WTC11 (cell line): ENCODE data around the gene CD8A. TPM values are rescaled to one million over a fixed set of nuclear protein-coding genes. Genes with fewer than 3 reads are reported as not detected.

ENCODE experiments used
- ATAC-seq: fragments of 200-7000 bp; cut with Tn5 transposase; 2 replicates; pipeline ENCODE4 v1.10.0; 2021; ENCODE audit warnings: mild to moderate bottlenecking, moderate library complexity
- CTCF ChIA-PET: fragments of 300-600 bp; sonication (Branson Sonifier 250); formaldehyde crosslinking; loops from one replicate; lab custom pipeline; 2021; ENCODE audit warnings: antibody characterized with exemption; lab: Charles Lee
- POLR2A ChIA-PET: fragments of 350-600 bp; sonication (Branson Sonifier 250); formaldehyde crosslinking; loops from one replicate; lab custom pipeline; 2021; ENCODE audit warnings: antibody characterized with exemption; lab: Charles Lee
- DNase-seq: peaks from one replicate; pipeline ENCODE4 v3.0.0; 2021; ENCODE audit warnings: low spot score
- H3K27ac Mint-ChIP-seq: 2 replicates; pipeline ENCODE4 v1.8.0; 2021; ENCODE audit warnings: mixed read lengths
- H3K27me3 Mint-ChIP-seq: 2 replicates; pipeline ENCODE4 v1.8.0; 2021; ENCODE audit warnings: low read depth, mild to moderate bottlenecking, moderate library complexity, mixed read lengths
- H3K36me3 Mint-ChIP-seq: 2 replicates; pipeline ENCODE4 v1.8.0; 2021; ENCODE audit warnings: mixed read lengths
- H3K4me1 Mint-ChIP-seq: 2 replicates; pipeline ENCODE4 v1.8.0; 2022; ENCODE audit warnings: mixed read lengths
- H3K4me3 Mint-ChIP-seq: 2 replicates; pipeline ENCODE4 v1.8.0; 2021; ENCODE audit warnings: mild to moderate bottlenecking, moderate library complexity, mixed read lengths
- H3K9me3 Mint-ChIP-seq: 2 replicates; pipeline ENCODE4 v1.8.0; 2021; ENCODE audit warnings: mixed read lengths
- ATF2 ChIP-seq: sonication (generic); formaldehyde crosslinking; IDR thresholded peaks from 2 replicates; pipeline ENCODE4 v1.8.1; 2022; ENCODE audit warnings: low read depth, missing genetic modification reagents, borderline replicate concordance
- ATF3 ChIP-seq: sonication (generic); formaldehyde crosslinking; conservative IDR thresholded peaks from 2 replicates; pipeline ENCODE4 v1.8.1; 2022; ENCODE audit warnings: mild to moderate bottlenecking, missing genetic modification reagents
- CREB1 ChIP-seq: sonication (generic); formaldehyde crosslinking; IDR thresholded peaks from 2 replicates; pipeline ENCODE4 v1.8.0; 2023; ENCODE audit warnings: mild to moderate bottlenecking, missing genetic modification reagents
- FOXK1 ChIP-seq: sonication (generic); formaldehyde crosslinking; IDR thresholded peaks from 2 replicates; pipeline ENCODE4 v1.8.0; 2022; ENCODE audit warnings: mild to moderate bottlenecking, moderate library complexity, missing genetic modification reagents
- GRHL2 ChIP-seq: fragments of 250-450 bp; sonication (Bioruptor Pico); IDR thresholded peaks from 2 replicates; pipeline ENCODE4 v1.8.0; 2022; ENCODE audit warnings: mild to moderate bottlenecking, moderate library complexity; ENCODE audit not compliant: insufficient replicate concordance, severe bottlenecking
- GTF2I ChIP-seq: fragments of 250-450 bp; sonication (Bioruptor Pico); conservative IDR thresholded peaks from 2 replicates; pipeline ENCODE4 v1.4.0; 2021; ENCODE audit warnings: mild to moderate bottlenecking
- IRF1 ChIP-seq: sonication (generic); formaldehyde crosslinking; IDR thresholded peaks from 2 replicates; pipeline ENCODE4 v1.8.0; 2023; ENCODE audit warnings: missing genetic modification reagents
- MYBL2 ChIP-seq: sonication (generic); formaldehyde crosslinking; IDR thresholded peaks from 2 replicates; pipeline ENCODE4 v1.8.1; 2023; ENCODE audit warnings: mild to moderate bottlenecking, moderate library complexity, missing genetic modification reagents
- NR3C1 ChIP-seq: sonication (generic); formaldehyde crosslinking; conservative IDR thresholded peaks from 2 replicates; pipeline ENCODE4 v1.8.1; 2023; ENCODE audit warnings: low read depth, mild to moderate bottlenecking, missing genetic modification reagents
- PRRX2 ChIP-seq: fragments of 250-450 bp; sonication (Bioruptor Pico); IDR thresholded peaks from 2 replicates; pipeline ENCODE4 v1.8.0; 2021; ENCODE audit warnings: mild to moderate bottlenecking
- total RNA-seq: library from RNA; stranded (reverse); gene quantifications from 3 replicates; pipeline ENCODE4 v1.2.3, GENCODE V29; 2021
- TF ChIP-seq, protein P1 (sequence below): sonication (generic); formaldehyde crosslinking; IDR thresholded peaks from 2 replicates; pipeline ENCODE4 v1.8.0; 2022; ENCODE audit warnings: missing genetic modification reagents
- TF ChIP-seq, protein P2 (sequence below): sonication (generic); formaldehyde crosslinking; IDR thresholded peaks from 2 replicates; pipeline ENCODE4 v1.8.1; 2022; ENCODE audit warnings: mild to moderate bottlenecking, moderate library complexity, missing genetic modification reagents
- TF ChIP-seq, protein P3 (sequence below): sonication (generic); formaldehyde crosslinking; IDR thresholded peaks from 2 replicates; pipeline ENCODE4 v1.8.1; 2023; ENCODE audit warnings: mild to moderate bottlenecking, missing genetic modification reagents, moderate library complexity
- TF ChIP-seq, protein P4 (sequence below): sonication (generic); formaldehyde crosslinking; IDR thresholded peaks from 2 replicates; pipeline ENCODE4 v1.8.1; 2022; ENCODE audit warnings: low read depth, mild to moderate bottlenecking, moderate library complexity, missing genetic modification reagents, borderline replicate concordance

CD8A gene
- total RNA-seq, 1 experiment from 2014 or later = 0.44 TPM

DNA sequence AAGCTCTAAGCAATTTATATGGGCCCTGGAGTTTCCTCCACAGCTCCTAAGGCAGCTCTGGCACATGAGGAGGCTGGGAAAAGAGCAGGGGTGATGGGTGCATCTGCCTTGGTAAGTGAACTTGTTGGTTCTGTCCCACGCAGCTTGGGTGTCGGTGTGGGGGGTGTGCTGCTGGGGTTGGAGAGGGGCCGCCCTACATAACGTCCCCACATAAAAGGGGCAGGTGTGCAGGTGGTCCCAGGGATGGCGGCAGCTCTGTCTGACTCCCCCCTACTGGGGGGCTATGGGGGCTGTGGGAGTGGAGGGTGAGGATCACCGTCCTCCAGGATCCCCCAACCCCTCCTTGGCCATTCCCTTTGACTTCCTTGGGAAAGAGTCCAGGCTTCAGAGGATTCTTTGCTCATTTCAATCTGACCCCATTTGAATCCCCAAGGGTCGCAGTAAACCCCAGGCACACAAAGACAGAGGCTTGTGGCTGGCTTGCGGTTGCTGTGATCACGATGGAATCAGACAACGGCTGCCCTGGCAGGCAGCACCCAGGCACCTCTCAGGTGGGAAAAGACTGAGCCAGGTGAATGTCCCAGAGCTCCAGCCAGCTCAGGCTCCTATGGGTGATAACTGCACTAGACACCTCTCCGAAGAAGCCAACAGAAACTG, 34.5 kb upstream of the CD8A start (continued):
- TF ChIP-seq, protein P1, sequence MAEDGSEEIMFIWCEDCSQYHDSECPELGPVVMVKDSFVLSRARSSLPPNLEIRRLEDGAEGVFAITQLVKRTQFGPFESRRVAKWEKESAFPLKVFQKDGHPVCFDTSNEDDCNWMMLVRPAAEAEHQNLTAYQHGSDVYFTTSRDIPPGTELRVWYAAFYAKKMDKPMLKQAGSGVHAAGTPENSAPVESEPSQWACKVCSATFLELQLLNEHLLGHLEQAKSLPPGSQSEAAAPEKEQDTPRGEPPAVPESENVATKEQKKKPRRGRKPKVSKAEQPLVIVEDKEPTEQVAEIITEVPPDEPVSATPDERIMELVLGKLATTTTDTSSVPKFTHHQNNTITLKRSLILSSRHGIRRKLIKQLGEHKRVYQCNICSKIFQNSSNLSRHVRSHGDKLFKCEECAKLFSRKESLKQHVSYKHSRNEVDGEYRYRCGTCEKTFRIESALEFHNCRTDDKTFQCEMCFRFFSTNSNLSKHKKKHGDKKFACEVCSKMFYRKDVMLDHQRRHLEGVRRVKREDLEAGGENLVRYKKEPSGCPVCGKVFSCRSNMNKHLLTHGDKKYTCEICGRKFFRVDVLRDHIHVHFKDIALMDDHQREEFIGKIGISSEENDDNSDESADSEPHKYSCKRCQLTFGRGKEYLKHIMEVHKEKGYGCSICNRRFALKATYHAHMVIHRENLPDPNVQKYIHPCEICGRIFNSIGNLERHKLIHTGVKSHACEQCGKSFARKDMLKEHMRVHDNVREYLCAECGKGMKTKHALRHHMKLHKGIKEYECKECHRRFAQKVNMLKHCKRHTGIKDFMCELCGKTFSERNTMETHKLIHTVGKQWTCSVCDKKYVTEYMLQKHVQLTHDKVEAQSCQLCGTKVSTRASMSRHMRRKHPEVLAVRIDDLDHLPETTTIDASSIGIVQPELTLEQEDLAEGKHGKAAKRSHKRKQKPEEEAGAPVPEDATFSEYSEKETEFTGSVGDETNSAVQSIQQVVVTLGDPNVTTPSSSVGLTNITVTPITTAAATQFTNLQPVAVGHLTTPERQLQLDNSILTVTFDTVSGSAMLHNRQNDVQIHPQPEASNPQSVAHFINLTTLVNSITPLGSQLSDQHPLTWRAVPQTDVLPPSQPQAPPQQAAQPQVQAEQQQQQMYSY (CRISPR knock-in tag) = no peak
- TF ChIP-seq GRHL2 (CRISPR knock-in tag) (no peak), CREB1 (no peak), NR3C1 (CRISPR knock-in tag) (no peak), ATF2 (CRISPR knock-in tag) (no peak), IRF1 (no peak), FOXK1 (CRISPR knock-in tag) (no peak), GTF2I (no peak), PRRX2 (CRISPR knock-in tag) (no peak), MYBL2 (CRISPR knock-in tag) (no peak)
- TF ChIP-seq, protein P2, sequence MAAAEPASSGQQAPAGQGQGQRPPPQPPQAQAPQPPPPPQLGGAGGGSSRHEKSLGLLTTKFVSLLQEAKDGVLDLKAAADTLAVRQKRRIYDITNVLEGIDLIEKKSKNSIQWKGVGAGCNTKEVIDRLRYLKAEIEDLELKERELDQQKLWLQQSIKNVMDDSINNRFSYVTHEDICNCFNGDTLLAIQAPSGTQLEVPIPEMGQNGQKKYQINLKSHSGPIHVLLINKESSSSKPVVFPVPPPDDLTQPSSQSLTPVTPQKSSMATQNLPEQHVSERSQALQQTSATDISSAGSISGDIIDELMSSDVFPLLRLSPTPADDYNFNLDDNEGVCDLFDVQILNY (CRISPR knock-in tag) = no peak
- TF ChIP-seq, protein P3, sequence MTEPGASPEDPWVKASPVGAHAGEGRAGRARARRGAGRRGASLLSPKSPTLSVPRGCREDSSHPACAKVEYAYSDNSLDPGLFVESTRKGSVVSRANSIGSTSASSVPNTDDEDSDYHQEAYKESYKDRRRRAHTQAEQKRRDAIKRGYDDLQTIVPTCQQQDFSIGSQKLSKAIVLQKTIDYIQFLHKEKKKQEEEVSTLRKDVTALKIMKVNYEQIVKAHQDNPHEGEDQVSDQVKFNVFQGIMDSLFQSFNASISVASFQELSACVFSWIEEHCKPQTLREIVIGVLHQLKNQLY (CRISPR knock-in tag) = no peak

DNA sequence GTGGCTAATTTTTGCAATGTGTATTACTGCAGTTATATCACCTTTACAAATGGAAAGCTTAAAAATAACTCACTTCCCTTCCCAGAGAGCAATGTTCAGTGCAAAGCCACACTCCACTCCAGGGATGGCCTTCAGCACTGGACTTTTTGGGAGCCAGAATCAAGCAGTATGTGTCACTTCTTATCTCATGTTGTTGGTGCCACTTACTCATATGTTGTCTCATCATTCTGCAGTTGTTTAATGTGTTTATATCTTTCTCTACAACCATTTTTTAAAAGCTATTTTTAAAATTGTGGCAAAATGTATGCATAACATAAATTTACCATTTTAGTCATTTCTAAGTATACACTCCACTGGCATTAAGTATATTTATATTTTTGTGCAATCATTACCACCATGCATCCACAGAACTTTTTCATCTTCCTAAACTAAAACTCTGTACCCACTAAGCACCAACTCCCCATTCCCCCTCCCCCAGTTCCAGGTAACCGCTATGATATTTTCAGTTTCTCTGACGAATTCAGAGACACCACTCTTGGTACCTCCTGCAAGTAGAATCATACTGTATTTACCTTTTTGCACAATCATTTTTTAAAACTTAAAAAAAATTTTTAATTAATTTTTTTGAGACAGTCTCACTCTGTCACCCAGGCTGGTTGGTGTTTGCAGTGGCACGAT, 32.1 kb upstream of the CD8A start:
- peaks cover 23% of the 10 kb centered on the region for H3K9me3 Mint-ChIP-seq
- POLR2A ChIA-PET = no interaction called here
- no peaks in the 10 kb centered on the region; the same call in 1 of the 2 replicates for H3K27me3 Mint-ChIP-seq
- CTCF ChIA-PET = no interaction called here
- TF ChIP-seq ATF3 (CRISPR knock-in tag) = no peak
- TF ChIP-seq, protein P4, sequence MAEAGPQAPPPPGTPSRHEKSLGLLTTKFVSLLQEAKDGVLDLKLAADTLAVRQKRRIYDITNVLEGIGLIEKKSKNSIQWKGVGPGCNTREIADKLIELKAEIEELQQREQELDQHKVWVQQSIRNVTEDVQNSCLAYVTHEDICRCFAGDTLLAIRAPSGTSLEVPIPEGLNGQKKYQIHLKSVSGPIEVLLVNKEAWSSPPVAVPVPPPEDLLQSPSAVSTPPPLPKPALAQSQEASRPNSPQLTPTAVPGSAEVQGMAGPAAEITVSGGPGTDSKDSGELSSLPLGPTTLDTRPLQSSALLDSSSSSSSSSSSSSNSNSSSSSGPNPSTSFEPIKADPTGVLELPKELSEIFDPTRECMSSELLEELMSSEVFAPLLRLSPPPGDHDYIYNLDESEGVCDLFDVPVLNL (CRISPR knock-in tag) = no peak
- ATAC-seq = no peak
- H3K36me3 Mint-ChIP-seq = peaks cover 8% of the 10 kb centered on the region
- DNase-seq = no peak
- no peak overlapping the region for H3K27ac Mint-ChIP-seq
- H3K4me3 Mint-ChIP-seq = no peak overlapping the region
- peaks cover 3% of the 10 kb centered on the region for H3K4me1 Mint-ChIP-seq
